Embryonic facial prominence (tissue), 1 donor: ENCODE data around the gene TRAF2.

ENCODE experiments used
- DNase-seq: peaks from one replicate; pipeline ENCODE4 v3.0.0-alpha.2; 2016; ENCODE audit errors: extremely low spot score

Gene TRAF2

GRCh38 chr9:136949817-136950655 is 63.7 kb downstream of the TRAF2 start:
- peak; percentile 67 for DNase-seq

GRCh38 chr9:136950656-136951276 is 64.5 kb downstream of the TRAF2 start:
- DNase-seq = no peak

- no peak for DNase-seq
These were observed 65.4 kb downstream of the TRAF2 start, which contains the start of gene LCN12 for GRCh38 chr9:136951541-136952320. LCN12 (plus strand) TSS chr9:136952273; CDS start chr9:136952328, 55 bp downstream.

- no peak for DNase-seq
These were observed 66.1 kb downstream of the TRAF2 start for GRCh38 chr9:136952321-136952850.

- no peak for DNase-seq
These were observed 66.8 kb downstream of the TRAF2 start for GRCh38 chr9:136952876-136953770.

GRCh38 chr9:136953771-136954269 is 67.5 kb downstream of the TRAF2 start:
- no peak for DNase-seq

GRCh38 chr9:136954270-136955083 is 68.2 kb downstream of the TRAF2 start:
- no peak for DNase-seq

GRCh38 chr9:136955202-136955942 is 69.1 kb downstream of the TRAF2 start:
- no peak for DNase-seq

GRCh38 chr9:136955943-136956335 is 69.6 kb downstream of the TRAF2 start:
- no peak for DNase-seq

- no peak for DNase-seq
These were observed 70.3 kb downstream of the TRAF2 start for GRCh38 chr9:136956604-136957003.

- DNase-seq = no peak
These were observed 71.1 kb downstream of the TRAF2 start for GRCh38 chr9:136957461-136957860.

GRCh38 chr9:136957901-136958300 is 71.6 kb downstream of the TRAF2 start:
- DNase-seq = no peak

GRCh38 chr9:136958473-136958872 is 72.2 kb downstream of the TRAF2 start:
- DNase-seq = no peak

GRCh38 chr9:136958898-136959850 is 72.9 kb downstream of the TRAF2 start:
- DNase-seq = no peak

- DNase-seq = no peak
These were observed 74.1 kb downstream of the TRAF2 start for GRCh38 chr9:136960212-136960937.

GRCh38 chr9:136960938-136961275 is 74.6 kb downstream of the TRAF2 start:
- DNase-seq = no peak

GRCh38 chr9:136961279-136962065 is 75.2 kb downstream of the TRAF2 start:
- no peak for DNase-seq
